ENCODE data around the gene C10orf90.
"Not testable (repeated sequence)": the region's sequence is repeated elsewhere in the genome, so short reads cannot be mapped to it uniquely, and the experiment has no call there.

C10orf90 gene

GRCh38 chr10:126585249-126586017 lies 85.1 kb downstream of the C10orf90 start:
- DNase-seq (ENCODE audit: low spot score), result no peak

DNA sequence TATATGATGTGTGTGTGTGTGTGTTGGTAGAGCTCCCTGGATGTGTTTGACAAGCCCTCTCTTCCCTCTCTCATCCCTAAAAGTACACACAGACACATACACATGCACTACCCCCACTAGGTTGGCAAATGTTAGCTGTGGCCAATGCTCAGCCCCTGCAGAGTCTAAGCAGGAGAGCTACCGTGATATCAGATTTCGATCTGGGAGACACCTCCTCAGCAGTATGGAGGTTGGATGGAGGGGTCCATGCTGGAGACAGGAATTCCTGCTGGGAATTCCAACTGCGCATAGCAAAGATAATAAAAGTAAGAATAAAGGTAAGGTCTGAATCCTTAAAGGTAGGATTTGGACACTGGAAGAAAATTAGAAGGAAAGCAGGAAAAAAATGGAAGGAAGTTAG lies 85.7 kb downstream of the C10orf90 start:
- no peak for DNase-seq (ENCODE audit: low spot score)

DNA sequence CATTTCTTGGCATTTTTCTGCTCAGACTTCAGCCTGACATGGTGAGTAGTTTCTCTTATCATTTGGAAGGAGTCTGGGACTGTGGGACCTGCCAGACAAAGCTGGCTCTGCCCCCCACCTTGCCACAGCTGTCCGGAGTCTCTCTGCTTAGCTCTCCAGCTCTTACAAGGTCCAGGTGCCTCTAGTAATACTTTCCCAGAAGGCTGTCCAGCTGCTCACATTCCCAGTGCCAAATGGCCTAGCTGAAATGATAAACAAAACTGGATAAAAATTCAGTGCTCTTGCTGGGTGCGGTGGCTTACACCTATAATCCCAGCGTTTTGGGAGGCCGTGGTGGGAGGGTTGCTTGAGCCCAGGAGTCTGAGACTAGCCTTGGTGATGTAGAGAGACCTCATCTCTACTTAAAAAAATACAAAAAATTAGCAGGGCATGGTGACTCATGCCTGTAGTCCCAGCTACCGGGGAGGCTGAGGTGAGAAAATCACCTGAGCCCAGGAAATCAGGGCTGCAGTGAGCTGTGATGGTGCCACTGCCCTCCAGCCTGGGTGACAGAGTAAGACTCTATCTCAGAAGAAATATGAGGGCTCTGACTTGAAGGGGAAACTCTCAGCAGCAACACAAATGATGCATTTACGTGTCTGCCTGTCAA lies 86.8 kb downstream of the C10orf90 start:
- DNase-seq (ENCODE audit: low spot score), result no peak

DNA sequence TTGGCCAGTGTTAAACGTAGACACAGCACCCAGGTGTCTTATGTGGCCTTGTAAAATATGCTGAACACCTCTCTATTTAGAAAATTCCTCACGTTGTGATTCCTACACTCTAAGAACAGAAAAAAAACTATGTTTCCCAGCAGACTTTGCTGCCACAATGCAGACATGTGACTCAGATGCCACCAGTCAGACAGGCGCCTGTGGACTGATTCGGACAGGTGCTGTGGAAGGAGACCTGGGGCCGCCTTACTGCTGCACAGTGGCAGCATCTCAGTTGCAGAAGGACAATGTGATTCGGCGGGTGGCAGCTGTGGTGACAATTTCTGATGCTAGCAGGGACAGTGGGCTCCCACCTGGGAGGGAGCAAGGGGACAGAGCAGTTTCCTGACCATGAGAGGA lies 88.8 kb downstream of the C10orf90 start:
- DNase-seq (ENCODE audit: low spot score), result no peak

DNA sequence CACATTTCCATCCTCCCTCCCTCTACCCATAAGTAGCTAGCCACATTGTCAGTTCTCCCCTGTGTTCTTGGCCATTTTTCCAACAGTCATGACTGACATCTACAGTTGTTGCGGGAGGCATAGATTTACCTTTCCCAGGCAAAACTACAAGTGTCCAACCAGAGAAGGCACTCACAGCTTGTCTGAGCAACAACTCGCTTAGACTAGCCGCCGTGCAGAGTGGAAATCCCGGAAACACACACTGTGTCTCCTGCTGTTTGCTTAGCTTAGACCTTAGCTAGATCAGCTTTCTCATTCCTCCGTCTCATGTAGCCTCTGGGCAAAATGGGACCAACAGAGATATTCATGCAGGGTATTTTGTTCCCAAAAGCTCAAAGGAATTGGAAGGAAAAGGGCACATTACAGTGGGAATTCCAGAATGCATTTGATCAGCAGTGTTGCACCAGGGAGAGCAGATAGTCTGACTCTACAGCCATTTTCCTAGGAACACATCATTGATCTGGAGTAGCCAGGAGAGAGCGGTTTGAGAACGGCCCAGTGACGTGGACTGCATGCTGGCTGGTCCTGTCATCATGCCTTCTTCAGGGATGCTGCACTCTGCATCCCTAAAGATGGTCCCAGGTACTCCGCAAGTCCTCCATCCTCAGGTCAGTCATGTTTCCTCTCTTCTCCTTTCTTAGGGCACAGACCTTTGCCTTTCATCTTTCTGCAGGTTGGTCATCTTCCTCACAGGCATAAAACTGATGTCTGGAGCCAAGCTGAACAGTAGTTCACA lies 89.4 kb downstream of the C10orf90 start:
- DNase-seq (ENCODE audit: low spot score), result no peak

GRCh38 chr10:126576336-126576735 lies 94.2 kb downstream of the C10orf90 start:
- no peak for DNase-seq (ENCODE audit: low spot score)

DNA sequence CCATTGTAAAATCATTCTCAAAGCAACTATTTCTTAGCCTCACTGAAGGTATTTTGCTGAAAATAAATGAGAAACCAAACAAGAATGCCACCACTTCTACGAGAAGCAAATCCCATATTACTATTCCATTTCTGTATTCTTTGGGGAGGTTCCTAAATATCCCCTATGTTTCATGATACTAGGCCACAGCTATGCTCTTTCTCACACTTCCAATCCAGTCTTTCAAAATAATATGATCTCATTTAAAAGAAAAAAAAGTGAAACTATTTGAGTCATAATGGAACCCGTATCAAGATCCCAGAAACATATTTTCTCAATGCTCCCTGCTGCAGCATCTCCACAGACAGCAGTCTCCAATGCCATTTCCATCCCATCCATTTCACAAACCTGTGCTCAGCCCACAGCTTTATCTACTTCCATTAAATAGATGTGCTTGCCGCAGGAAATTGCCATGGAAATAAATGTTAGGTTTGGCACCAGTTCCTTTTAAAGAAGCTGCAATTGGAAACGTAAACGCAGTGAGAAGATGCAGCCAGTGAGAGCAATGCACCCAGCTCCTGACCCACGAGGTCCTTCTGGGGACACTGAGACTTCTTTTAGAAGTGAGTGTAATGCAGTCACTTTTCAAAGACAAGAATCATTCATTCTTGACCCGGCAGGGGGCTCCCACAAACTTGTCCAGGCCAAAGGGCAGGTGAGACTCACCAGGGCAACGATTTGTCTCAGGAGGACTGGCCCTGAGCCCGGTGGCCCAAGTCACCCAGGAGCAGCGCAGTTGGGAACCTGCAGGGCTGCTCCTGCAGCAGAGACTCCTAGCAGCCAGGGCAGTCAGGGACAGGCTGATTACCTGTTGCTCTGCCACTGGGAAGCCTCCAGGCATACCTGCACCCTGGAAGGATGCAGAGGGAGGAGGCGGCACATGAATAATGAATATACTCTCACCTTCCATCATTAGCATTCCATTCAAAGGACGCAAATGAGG lies 99.6 kb downstream of the C10orf90 start:
- DNase-seq (ENCODE audit: low spot score), result no peak

GRCh38 chr10:126570245-126570570 lies 100.3 kb downstream of the C10orf90 start:
- DNase-seq (ENCODE audit: low spot score), result no peak

GRCh38 chr10:126569513-126570244 lies 100.8 kb downstream of the C10orf90 start:
- DNase-seq (ENCODE audit: low spot score), result no peak

- DNase-seq (ENCODE audit: low spot score), result no peak
These were observed 101.6 kb downstream of the C10orf90 start for GRCh38 chr10:126568809-126569385.

DNA sequence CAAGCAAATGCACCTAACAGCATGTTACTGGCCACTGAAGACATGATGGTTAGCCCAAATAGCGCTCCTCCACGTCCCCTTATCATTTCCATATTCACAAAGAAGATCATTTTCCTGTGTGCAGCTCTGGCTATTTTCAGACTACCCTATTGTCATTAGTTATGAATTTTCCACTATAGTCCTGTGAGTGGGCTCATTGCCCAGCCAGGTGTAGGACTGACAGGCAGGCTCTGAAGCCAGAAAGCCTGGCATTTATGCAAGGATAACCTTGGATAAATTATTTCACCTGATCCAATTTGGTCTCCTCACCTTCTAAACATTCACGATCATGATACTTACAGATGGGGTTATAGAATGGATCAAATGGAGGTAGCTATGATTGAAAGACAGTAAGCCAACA lies 104.6 kb downstream of the C10orf90 start:
- DNase-seq (ENCODE audit: low spot score), result no peak

DNA sequence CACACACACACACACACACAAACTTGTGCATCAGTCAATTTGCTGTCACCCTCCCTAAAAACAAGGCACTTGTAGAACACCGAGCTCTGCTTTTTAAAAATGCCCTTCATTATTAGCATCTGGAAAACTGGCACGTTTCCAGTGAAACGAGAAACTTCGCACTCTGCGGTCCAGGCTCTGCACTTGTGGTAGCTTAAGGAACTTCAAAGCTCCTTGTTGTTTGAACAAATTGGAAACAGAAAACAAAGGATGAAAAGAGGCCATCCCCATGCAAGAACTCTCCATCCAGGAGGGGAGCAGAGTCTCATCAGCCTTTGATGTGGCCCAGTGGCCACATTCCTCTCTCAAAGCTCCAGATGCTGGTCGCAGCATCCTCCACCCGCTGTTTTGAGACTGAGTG lies 105.1 kb downstream of the C10orf90 start:
- DNase-seq (ENCODE audit: low spot score), result no peak

- no peak for DNase-seq (ENCODE audit: low spot score)
These were observed 106.1 kb downstream of the C10orf90 start for GRCh38 chr10:126564326-126564888.

DNA sequence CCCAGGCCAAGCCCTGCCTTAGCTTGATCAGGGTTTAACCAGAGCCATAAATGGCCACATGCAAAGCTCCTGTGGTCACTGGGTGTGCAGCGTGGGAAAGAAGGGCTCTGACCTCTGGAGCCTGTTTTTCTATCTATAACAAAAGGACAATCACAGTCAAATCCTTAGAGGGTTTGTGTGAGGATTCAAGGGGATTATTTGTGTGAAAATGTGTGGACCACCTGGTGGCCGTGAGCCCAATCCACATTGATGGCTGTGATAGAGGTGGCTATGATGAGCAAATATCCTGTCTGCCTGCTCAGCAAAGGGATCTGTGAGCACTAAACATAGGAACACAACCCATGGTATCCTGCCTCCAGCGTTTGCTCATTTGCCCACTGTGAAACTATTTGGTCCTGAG lies 107.1 kb downstream of the C10orf90 start:
- DNase-seq (ENCODE audit: low spot score), result no peak

GRCh38 chr10:126561921-126562680 lies 108.4 kb downstream of the C10orf90 start:
- no peak for DNase-seq (ENCODE audit: low spot score)

DNA sequence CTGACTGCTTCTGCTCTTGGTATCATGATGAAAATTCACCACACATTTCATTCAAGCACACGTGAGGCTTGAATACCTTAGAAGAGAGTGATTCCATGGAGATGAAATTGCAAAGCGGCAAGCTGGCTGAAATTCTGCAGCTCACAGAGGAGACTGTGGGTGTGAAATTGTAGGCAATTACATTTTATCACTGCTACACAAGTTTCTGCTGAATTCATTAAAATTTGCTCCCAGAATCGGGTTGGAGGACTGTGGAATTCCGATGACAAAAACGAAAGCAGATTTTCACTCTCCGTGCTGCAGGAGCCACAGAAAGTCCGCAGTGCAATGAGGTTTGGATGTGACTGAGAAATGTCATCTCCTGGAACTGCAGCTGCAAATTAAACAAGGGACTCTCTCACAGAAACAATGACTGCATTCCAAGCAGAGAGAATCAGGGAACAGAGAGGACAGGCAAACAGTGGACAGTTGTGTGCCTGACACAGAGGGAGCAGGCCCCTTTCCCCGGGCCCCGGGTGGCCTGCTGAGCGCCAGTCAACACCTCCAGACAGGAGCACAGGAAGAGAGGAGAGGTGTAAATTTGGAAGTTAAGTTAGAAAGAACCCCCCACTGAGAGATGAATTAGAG lies 109.1 kb downstream of the C10orf90 start:
- peak; percentile 94 for DNase-seq (ENCODE audit: low spot score)

- no peak for DNase-seq (ENCODE audit: low spot score)
These were observed 111.6 kb downstream of the C10orf90 start for GRCh38 chr10:126558881-126559280.

DNA sequence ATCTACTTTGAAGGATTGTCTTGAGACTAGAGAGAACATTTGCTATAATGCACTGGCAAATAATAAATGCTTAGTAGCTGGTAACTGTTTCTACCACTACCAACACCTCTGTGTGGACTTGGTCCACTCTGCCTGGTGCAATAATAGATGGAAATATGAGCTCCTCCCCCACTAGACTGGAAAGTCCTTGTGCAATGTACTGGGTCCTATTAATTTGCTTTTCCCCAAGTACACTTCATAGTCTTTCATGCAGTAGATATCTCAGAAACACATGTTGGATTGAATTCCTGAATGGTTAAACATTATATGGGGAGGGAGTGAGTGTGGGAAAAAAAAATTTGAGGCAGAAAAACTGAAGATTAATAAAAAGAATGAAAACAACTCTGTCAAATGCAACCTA lies 119.3 kb downstream of the C10orf90 start:
- DNase-seq (ENCODE audit: low spot score), result no peak

DNA sequence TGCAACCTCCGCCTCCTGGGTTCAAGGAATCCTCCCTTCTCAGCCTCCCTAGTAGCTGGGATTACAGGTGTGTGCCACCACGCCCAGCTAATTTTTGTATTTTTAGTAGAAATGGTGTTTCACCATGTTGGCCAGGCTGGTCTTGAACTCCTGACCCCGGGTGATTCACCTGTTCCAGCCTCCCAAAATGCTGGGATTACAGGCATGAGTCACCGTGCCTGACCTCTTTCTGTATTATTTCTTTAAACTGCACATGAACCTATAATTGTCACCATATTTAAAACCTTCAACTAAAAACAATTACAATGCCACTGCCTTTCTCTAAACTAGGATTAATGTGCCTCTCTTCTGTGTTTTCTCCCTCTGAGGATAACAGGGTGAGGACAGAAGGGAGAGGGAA lies 119.9 kb downstream of the C10orf90 start:
- DNase-seq (ENCODE audit: low spot score), result not testable (repeated sequence)
